GM12878 (cell line): ENCODE results near the gene CTXN1. TPM values are rescaled to one million over a fixed set of nuclear protein-coding genes. Genes with fewer than 3 reads are reported as not detected.

Source experiments
- ATAC-seq: fragments of 200-7000 bp; cut with Tn5 transposase; 3 replicates; pipeline ENCODE4 v1.9.1; 2020; ENCODE audit warnings: mild to moderate bottlenecking, moderate library complexity
- BruUV-seq: library from RNA; stranded (reverse); fragments of 400-500 nt; replicated peaks from 2 replicates; lab custom pipeline; 2021; lab: Mats Ljungman, UMichigan
- CTCF ChIA-PET: fragments of 300-600 bp; sonication (Branson Sonifier 250); formaldehyde crosslinking; extraction: SDS; loops from one replicate; lab custom pipeline; 2021; ENCODE audit warnings: inconsistent platforms; lab: Yijun Ruan, JAX
- POLR2A ChIA-PET: fragments of 350-600 bp; formaldehyde crosslinking; extraction: SDS; loops from one replicate; lab custom pipeline; 2021; ENCODE audit warnings: inconsistent platforms; lab: Charles Lee
- RAD21 ChIA-PET: fragments of 300-600 bp; sonication (Branson Sonifier 250); formaldehyde crosslinking; loops from one replicate; lab custom pipeline; 2023; ENCODE audit warnings: antibody characterized with exemption; ENCODE audit not compliant: unreplicated experiment; lab: Charles Lee
- SMC1A ChIA-PET: fragments of 300-600 bp; sonication (Branson Sonifier 250); formaldehyde crosslinking; loops from one replicate; lab custom pipeline; 2023; ENCODE audit not compliant: unreplicated experiment, uncharacterized antibody; lab: Charles Lee
- DNase-seq: peaks from one replicate; pipeline ENCODE4 v3.0.0-alpha.2; 2011; ENCODE audit warnings: low read depth, low spot score
- FAIRE-seq: peaks from 3 replicates; lab custom pipeline; 2011; peaks lifted over from hg19 to GRCh38; lab: Jason Lieb, UNC
- H2AFZ ChIP-seq: 2 replicates; pipeline ENCODE4 v1.6.0; 2011; ENCODE audit warnings: low read depth, low read length, control low read depth; ENCODE audit not compliant: control insufficient read depth
- H3K27ac ChIP-seq: 2 replicates; pipeline ENCODE4 v1.5.1; 2011; ENCODE audit warnings: control low read depth; ENCODE audit not compliant: control insufficient read depth, insufficient read depth
- H3K27me3 ChIP-seq, 2 experiments: replicated peaks in 1 of 2; 2 replicates each; pipeline versions ENCODE4 v1.6.0 to v1.6.1; 2011; ENCODE audit warnings: low read length in 1 of 2; ENCODE audit not compliant: control insufficient read depth in 2 of 2, insufficient read depth in 2 of 2
- H3K36me3 ChIP-seq, 2 experiments: 2 replicates each; pipeline ENCODE4 v1.5.1; 2011; ENCODE audit warnings: low read length in 1 of 2; ENCODE audit not compliant: control insufficient read depth in 2 of 2, insufficient read depth in 2 of 2
- H3K4me1 ChIP-seq: 2 replicates; pipeline ENCODE4 v1.6.1; 2011; ENCODE audit warnings: mild to moderate bottlenecking, low read length, moderate library complexity, mixed read lengths; ENCODE audit not compliant: control insufficient read depth, insufficient read depth
- H3K4me2 ChIP-seq: 2 replicates; pipeline ENCODE4 v1.6.0; 2011; ENCODE audit warnings: control low read depth; ENCODE audit not compliant: control insufficient read depth, insufficient read depth
- H3K4me3 ChIP-seq: fragments of 200-600 bp; sonication (generic); 2 replicates; pipeline ENCODE4 v1.5.1; 2016
- H3K79me2 ChIP-seq: 2 replicates; pipeline ENCODE4 v1.6.0; 2011; ENCODE audit warnings: low read length; ENCODE audit not compliant: control insufficient read depth, insufficient read depth
- H3K9ac ChIP-seq: 2 replicates; pipeline ENCODE4 v1.8.0; 2011; ENCODE audit warnings: low read length, control low read depth, mixed read lengths; ENCODE audit not compliant: control insufficient read depth, insufficient read depth
- H3K9me3 ChIP-seq: replicated peaks from 3 replicates; pipeline ENCODE4 v1.5.1; 2011; ENCODE audit warnings: mild to moderate bottlenecking, low read length; ENCODE audit not compliant: control insufficient read depth, insufficient read depth
- H4K20me1 ChIP-seq: 2 replicates; pipeline ENCODE4 v1.6.0; 2011; ENCODE audit not compliant: control insufficient read depth, insufficient read depth
- GATAD2B ChIP-seq: fragments of 450-650 bp; conservative IDR thresholded peaks from 2 replicates; pipeline ENCODE4 v1.6.1; 2017; ENCODE audit warnings: low read depth, mild to moderate bottlenecking, moderate library complexity
- MEF2A ChIP-seq: IDR thresholded peaks from 2 replicates; pipeline ENCODE4 v1.6.1; 2011; ENCODE audit warnings: low read depth, mild to moderate bottlenecking, low read length, moderate library complexity; ENCODE audit not compliant: insufficient read depth
- RB1 ChIP-seq: fragments of 450-650 bp; formaldehyde crosslinking; IDR thresholded peaks from 2 replicates; pipeline ENCODE4 v1.6.1; 2017; ENCODE audit warnings: mild to moderate bottlenecking, borderline replicate concordance
- SREBF1 ChIP-seq: IDR thresholded peaks from 2 replicates; pipeline ENCODE4 v1.6.1; 2012; ENCODE audit warnings: mild to moderate bottlenecking, low read length
- WGBS: methylation state at CpG from one replicate; pipeline ENCODE4 v1.1.6; 2016; ENCODE audit warnings: low lambda C conversion rate; ENCODE audit not compliant: insufficient replicate concordance, insufficient coverage; ENCODE audit errors: missing lambda C conversion rate; 5-methylcytosine and 5-hydroxymethylcytosine counted together
- in situ Hi-C: fragments of 300-500 bp; cut with MboI; formaldehyde crosslinking; loops from 9 replicates; pipeline ENCODE4 v1.14.3; 2018; ENCODE audit warnings: mixed read lengths
- intact Hi-C: fragments of 100-400 bp; cut with micrococcal nuclease; formaldehyde crosslinking; loops from one replicate; pipeline ENCODE4 v1.14.2; 2022; ENCODE audit not compliant: unreplicated experiment
- polyA plus RNA-seq, 11 experiments: library from polyadenylated mRNA; depleted of rRNA in 4 of 11; unstranded in 6 of 11; stranded (reverse) in 5 of 11; fragments of >200 nt; fragmentation: Nextera tagmentation in 4 of 11; fragmentation: Illumina TruSeq in 1 of 11; extraction: Ambion mirVana in 4 of 11; extraction: Trizol in 1 of 11; gene quantifications; 1 replicate in 1 of 11; 2 replicates in 10 of 11; pipeline versions ENCODE4 v1.2.1 to v1.2.3, GENCODE V29; 2011 to 2016; ENCODE audit warnings: inconsistent platforms in 2 of 11, missing spikeins in 2 of 11, low read depth in 1 of 11
- total RNA-seq, 4 experiments: library from RNA; depleted of rRNA in 3 of 4; stranded (reverse); fragments of >200 nt in 3 of 4; fragmentation: Illumina TruSeq in 1 of 4; extraction: Trizol in 1 of 4; gene quantifications; 2 replicates each; pipeline versions ENCODE4 v1.2.1 to v1.2.3, GENCODE V29; 2013 to 2021
- TF ChIP-seq, protein P1 (sequence below): fragments of 450-650 bp; IDR thresholded peaks from 2 replicates; pipeline ENCODE4 v1.6.1; 2018; ENCODE audit warnings: mild to moderate bottlenecking, low read depth, moderate library complexity; ENCODE audit not compliant: partially characterized antibody
- TF ChIP-seq, protein P2 (sequence below): fragments of 450-650 bp; IDR thresholded peaks from 2 replicates; pipeline ENCODE4 v1.6.1; 2017; ENCODE audit warnings: mild to moderate bottlenecking

Gene CTXN1
- total and polyA plus RNA-seq, 10 of the 15 experiments (the other 5 are each of a cell fraction or from before 2014, with no cell fraction given) = 0.04 to 1.0 (median 0.38) TPM; not detected in 4

DNA sequence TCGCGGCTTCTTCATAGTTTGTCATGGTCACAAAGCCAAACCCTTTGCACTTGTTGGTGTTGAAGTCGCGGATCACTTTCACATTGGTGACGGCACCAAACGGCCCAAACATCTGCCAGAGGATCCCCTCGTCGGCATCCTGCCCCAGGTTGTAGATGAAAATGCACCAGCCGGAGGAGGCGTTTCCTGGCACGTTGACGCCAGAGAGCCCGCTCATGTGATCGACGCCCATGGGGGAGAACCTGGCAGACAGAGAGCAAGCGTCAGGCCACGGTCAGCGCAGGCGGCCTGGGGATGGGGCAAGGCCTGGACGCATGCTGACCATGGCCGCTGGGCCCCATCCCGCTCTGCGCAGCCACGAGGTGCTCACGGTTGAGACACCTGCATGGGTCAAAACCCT lies 37.6 kb upstream of the CTXN1 start:
- H3K36me3 ChIP-seq = peaks cover 28 to 29% of the 10 kb centered on the region in 2 experiments; a peak in 3 of 4 replicates
- BruUV-seq = no TSS peak
- CTCF ChIA-PET = no interaction called here

More for the DNA sequence above, 37.6 kb upstream of the CTXN1 start:
- ATAC-seq (no peak), DNase-seq (no peak), FAIRE-seq (no peak)
- intact Hi-C loops = no loop called here
- no peaks in the 10 kb centered on the region for H3K27me3 ChIP-seq
- H3K4me2 ChIP-seq = no peak overlapping the region
- H3K9me3 ChIP-seq = no peaks in the 10 kb centered on the region
- TF ChIP-seq RB1 (no peak), SREBF1 (no peak), GATAD2B (no peak), MEF2A (no peak)
- TF ChIP-seq, protein P1, sequence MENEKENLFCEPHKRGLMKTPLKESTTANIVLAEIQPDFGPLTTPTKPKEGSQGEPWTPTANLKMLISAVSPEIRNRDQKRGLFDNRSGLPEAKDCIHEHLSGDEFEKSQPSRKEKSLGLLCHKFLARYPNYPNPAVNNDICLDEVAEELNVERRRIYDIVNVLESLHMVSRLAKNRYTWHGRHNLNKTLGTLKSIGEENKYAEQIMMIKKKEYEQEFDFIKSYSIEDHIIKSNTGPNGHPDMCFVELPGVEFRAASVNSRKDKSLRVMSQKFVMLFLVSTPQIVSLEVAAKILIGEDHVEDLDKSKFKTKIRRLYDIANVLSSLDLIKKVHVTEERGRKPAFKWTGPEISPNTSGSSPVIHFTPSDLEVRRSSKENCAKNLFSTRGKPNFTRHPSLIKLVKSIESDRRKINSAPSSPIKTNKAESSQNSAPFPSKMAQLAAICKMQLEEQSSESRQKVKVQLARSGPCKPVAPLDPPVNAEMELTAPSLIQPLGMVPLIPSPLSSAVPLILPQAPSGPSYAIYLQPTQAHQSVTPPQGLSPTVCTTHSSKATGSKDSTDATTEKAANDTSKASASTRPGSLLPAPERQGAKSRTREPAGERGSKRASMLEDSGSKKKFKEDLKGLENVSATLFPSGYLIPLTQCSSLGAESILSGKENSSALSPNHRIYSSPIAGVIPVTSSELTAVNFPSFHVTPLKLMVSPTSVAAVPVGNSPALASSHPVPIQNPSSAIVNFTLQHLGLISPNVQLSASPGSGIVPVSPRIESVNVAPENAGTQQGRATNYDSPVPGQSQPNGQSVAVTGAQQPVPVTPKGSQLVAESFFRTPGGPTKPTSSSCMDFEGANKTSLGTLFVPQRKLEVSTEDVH = no peak
- TF ChIP-seq, protein P2, sequence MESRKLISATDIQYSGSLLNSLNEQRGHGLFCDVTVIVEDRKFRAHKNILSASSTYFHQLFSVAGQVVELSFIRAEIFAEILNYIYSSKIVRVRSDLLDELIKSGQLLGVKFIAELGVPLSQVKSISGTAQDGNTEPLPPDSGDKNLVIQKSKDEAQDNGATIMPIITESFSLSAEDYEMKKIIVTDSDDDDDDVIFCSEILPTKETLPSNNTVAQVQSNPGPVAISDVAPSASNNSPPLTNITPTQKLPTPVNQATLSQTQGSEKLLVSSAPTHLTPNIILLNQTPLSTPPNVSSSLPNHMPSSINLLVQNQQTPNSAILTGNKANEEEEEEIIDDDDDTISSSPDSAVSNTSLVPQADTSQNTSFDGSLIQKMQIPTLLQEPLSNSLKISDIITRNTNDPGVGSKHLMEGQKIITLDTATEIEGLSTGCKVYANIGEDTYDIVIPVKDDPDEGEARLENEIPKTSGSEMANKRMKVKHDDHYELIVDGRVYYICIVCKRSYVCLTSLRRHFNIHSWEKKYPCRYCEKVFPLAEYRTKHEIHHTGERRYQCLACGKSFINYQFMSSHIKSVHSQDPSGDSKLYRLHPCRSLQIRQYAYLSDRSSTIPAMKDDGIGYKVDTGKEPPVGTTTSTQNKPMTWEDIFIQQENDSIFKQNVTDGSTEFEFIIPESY = no peak
- no peak overlapping the region for H3K27ac ChIP-seq
- 97% methylated on average over 25 of the region's 25 CpGs for WGBS
- no peak overlapping the region for H3K4me3 ChIP-seq
- ChIA-PET RAD21 (no interaction called here), SMC1A (no interaction called here), POLR2A (no interaction called here)
- no peak overlapping the region for H2AFZ ChIP-seq
- H3K4me1 ChIP-seq = no peaks in the 10 kb centered on the region
- in situ Hi-C loops = no loop called here
- no peaks in the 10 kb centered on the region for H3K79me2 ChIP-seq
- no peak overlapping the region for H3K9ac ChIP-seq
- no peaks in the 10 kb centered on the region for H4K20me1 ChIP-seq
